Measurements from ENCODE around the gene CXCL16. TPM values are rescaled to one million over a fixed set of nuclear protein-coding genes. Genes with fewer than 3 reads are reported as not detected.

The CXCL16 gene
- total and polyA plus RNA-seq, 4 donors, result 7.5 to 18.8 (median 13.2) TPM

GRCh38 chr17:4753392-4753791, 13.7 kb upstream of the CXCL16 start:
- no peak for DNase-seq (ENCODE audit: low read depth in 4 of 6, low spot score in 6 of 6)
- Histone ChIP-seq H3K4me3 (ENCODE audit: low read depth, low read length) (no peak overlapping the region), H3K9me3 (ENCODE audit: control insufficient read depth, insufficient read depth, low read length) (no peaks in the 10 kb centered on the region), H3K4me1 (ENCODE audit: control insufficient read depth, insufficient read depth, low read length) (no peaks in the 10 kb centered on the region), H3K27ac (ENCODE audit: low read depth, low read length) (no peak overlapping the region), H3K27me3 (ENCODE audit: control insufficient read depth, insufficient read depth, low read length) (peaks cover 27% of the 10 kb centered on the region), H3K36me3 (ENCODE audit: control insufficient read depth, insufficient read depth, low read length) (no peaks in the 10 kb centered on the region)
- WGBS (ENCODE audit: insufficient coverage), result no CpG with 5 or more reads among the region's 1 CpG

- no peak overlapping the region for H3K4me3 ChIP-seq (ENCODE audit: low read depth, low read length)
- WGBS (ENCODE audit: insufficient coverage), result 87% methylated on average over 3 of the region's 5 CpGs
- H3K4me1 ChIP-seq (ENCODE audit: control insufficient read depth, insufficient read depth, low read length), result no peaks in the 10 kb centered on the region
- DNase-seq (ENCODE audit: low read depth in 4 of 6, low spot score in 6 of 6), result no peak
- H3K9me3 ChIP-seq (ENCODE audit: control insufficient read depth, insufficient read depth, low read length), result no peaks in the 10 kb centered on the region
- no peaks in the 10 kb centered on the region for H3K36me3 ChIP-seq (ENCODE audit: control insufficient read depth, insufficient read depth, low read length)
- H3K27me3 ChIP-seq (ENCODE audit: control insufficient read depth, insufficient read depth, low read length), result peaks cover 27% of the 10 kb centered on the region
- no peak overlapping the region for H3K27ac ChIP-seq (ENCODE audit: low read depth, low read length)
Observed at GRCh38 chr17:4751932-4752331, 12.2 kb upstream of the CXCL16 start.

- Histone ChIP-seq H3K36me3 (ENCODE audit: control insufficient read depth, insufficient read depth, low read length) (no peaks in the 10 kb centered on the region), H3K27ac (ENCODE audit: low read depth, low read length) (no peak overlapping the region), H3K27me3 (ENCODE audit: control insufficient read depth, insufficient read depth, low read length) (peaks cover 34% of the 10 kb centered on the region), H3K4me1 (ENCODE audit: control insufficient read depth, insufficient read depth, low read length) (peaks cover 3% of the 10 kb centered on the region), H3K4me3 (ENCODE audit: low read depth, low read length) (no peak overlapping the region), H3K9me3 (ENCODE audit: control insufficient read depth, insufficient read depth, low read length) (no peaks in the 10 kb centered on the region)
- no peak for DNase-seq (ENCODE audit: low read depth in 4 of 6, low spot score in 6 of 6)
- no CpG with 5 or more reads among the region's 3 CpGs for WGBS (ENCODE audit: insufficient coverage)
Observed at GRCh38 chr17:4750606-4751005, 10.9 kb upstream of the CXCL16 start.

GRCh38 chr17:4748686-4749085, 9.0 kb upstream of the CXCL16 start:
- H3K27ac ChIP-seq (ENCODE audit: low read depth, low read length), result no peak overlapping the region
- peaks cover 47% of the 10 kb centered on the region for H3K27me3 ChIP-seq (ENCODE audit: control insufficient read depth, insufficient read depth, low read length)
- H3K36me3 ChIP-seq (ENCODE audit: control insufficient read depth, insufficient read depth, low read length), result no peaks in the 10 kb centered on the region
- H3K4me3 ChIP-seq (ENCODE audit: low read depth, low read length), result no peak overlapping the region
- DNase-seq (ENCODE audit: low read depth in 4 of 6, low spot score in 6 of 6), result no peak
- H3K4me1 ChIP-seq (ENCODE audit: control insufficient read depth, insufficient read depth, low read length), result peaks cover 13% of the 10 kb centered on the region
- no peaks in the 10 kb centered on the region for H3K9me3 ChIP-seq (ENCODE audit: control insufficient read depth, insufficient read depth, low read length)
- WGBS (ENCODE audit: insufficient coverage), result 60% methylated on average over 2 of the region's 4 CpGs

- peaks cover 13% of the 10 kb centered on the region for H3K4me1 ChIP-seq (ENCODE audit: control insufficient read depth, insufficient read depth, low read length)
- no peaks in the 10 kb centered on the region for H3K36me3 ChIP-seq (ENCODE audit: control insufficient read depth, insufficient read depth, low read length)
- H3K27ac ChIP-seq (ENCODE audit: low read depth, low read length), result no peak overlapping the region
- no peak overlapping the region for H3K4me3 ChIP-seq (ENCODE audit: low read depth, low read length)
- no peak for DNase-seq (ENCODE audit: low read depth in 4 of 6, low spot score in 6 of 6)
- H3K9me3 ChIP-seq (ENCODE audit: control insufficient read depth, insufficient read depth, low read length), result no peaks in the 10 kb centered on the region
- WGBS (ENCODE audit: insufficient coverage), result 70% methylated on average over 2 of the region's 5 CpGs
- peaks cover 54% of the 10 kb centered on the region for H3K27me3 ChIP-seq (ENCODE audit: control insufficient read depth, insufficient read depth, low read length)
Observed at GRCh38 chr17:4747847-4748246, 8.1 kb upstream of the CXCL16 start.

- under 1% methylated on average over 31 of the region's 51 CpGs for WGBS (ENCODE audit: insufficient coverage)
- Histone ChIP-seq H3K9me3 (ENCODE audit: control insufficient read depth, insufficient read depth, low read length) (no peaks in the 10 kb centered on the region), H3K4me3 (ENCODE audit: low read depth, low read length) (no peak overlapping the region), H3K36me3 (ENCODE audit: control insufficient read depth, insufficient read depth, low read length) (no peaks in the 10 kb centered on the region), H3K27ac (ENCODE audit: low read depth, low read length) (no peak overlapping the region), H3K4me1 (ENCODE audit: control insufficient read depth, insufficient read depth, low read length) (peaks cover 13% of the 10 kb centered on the region), H3K27me3 (ENCODE audit: control insufficient read depth, insufficient read depth, low read length) (peaks cover 61% of the 10 kb centered on the region)
- DNase-seq (ENCODE audit: low read depth in 4 of 6, low spot score in 6 of 6), result no peak
Observed at GRCh38 chr17:4744999-4745969, 5.6 kb upstream of the CXCL16 start.

- no peak overlapping the region for H3K4me3 ChIP-seq (ENCODE audit: low read depth, low read length)
- DNase-seq (ENCODE audit: low read depth in 4 of 6, low spot score in 6 of 6), result no peak
- WGBS (ENCODE audit: insufficient coverage), result no CpG with 5 or more reads among the region's 9 CpGs
- no peaks in the 10 kb centered on the region for H3K9me3 ChIP-seq (ENCODE audit: control insufficient read depth, insufficient read depth, low read length)
- H3K36me3 ChIP-seq (ENCODE audit: control insufficient read depth, insufficient read depth, low read length), result no peaks in the 10 kb centered on the region
- peaks cover 22% of the 10 kb centered on the region for H3K4me1 ChIP-seq (ENCODE audit: control insufficient read depth, insufficient read depth, low read length)
- peaks cover 68% of the 10 kb centered on the region for H3K27me3 ChIP-seq (ENCODE audit: control insufficient read depth, insufficient read depth, low read length)
- no peak overlapping the region for H3K27ac ChIP-seq (ENCODE audit: low read depth, low read length)
Observed at GRCh38 chr17:4743898-4744297, 4.2 kb upstream of the CXCL16 start.

GRCh38 chr17:4743216-4743615, 3.5 kb upstream of the CXCL16 start:
- H3K27ac ChIP-seq (ENCODE audit: low read depth, low read length), result no peak overlapping the region
- H3K4me3 ChIP-seq (ENCODE audit: low read depth, low read length), result no peak overlapping the region
- no peaks in the 10 kb centered on the region for H3K36me3 ChIP-seq (ENCODE audit: control insufficient read depth, insufficient read depth, low read length)
- H3K4me1 ChIP-seq (ENCODE audit: control insufficient read depth, insufficient read depth, low read length), result peaks cover 29% of the 10 kb centered on the region
- no peak for DNase-seq (ENCODE audit: low read depth in 4 of 6, low spot score in 6 of 6)
- 79% methylated on average over 4 of the region's 8 CpGs for WGBS (ENCODE audit: insufficient coverage)
- H3K27me3 ChIP-seq (ENCODE audit: control insufficient read depth, insufficient read depth, low read length), result peaks cover 70% of the 10 kb centered on the region
- no peaks in the 10 kb centered on the region for H3K9me3 ChIP-seq (ENCODE audit: control insufficient read depth, insufficient read depth, low read length)

GRCh38 chr17:4742629-4743028, 2.9 kb upstream of the CXCL16 start:
- Histone ChIP-seq H3K9me3 (ENCODE audit: control insufficient read depth, insufficient read depth, low read length) (no peaks in the 10 kb centered on the region), H3K4me1 (ENCODE audit: control insufficient read depth, insufficient read depth, low read length) (peaks cover 32% of the 10 kb centered on the region), H3K36me3 (ENCODE audit: control insufficient read depth, insufficient read depth, low read length) (no peaks in the 10 kb centered on the region), H3K27me3 (ENCODE audit: control insufficient read depth, insufficient read depth, low read length) (peaks cover 75% of the 10 kb centered on the region), H3K4me3 (ENCODE audit: low read depth, low read length) (no peak overlapping the region), H3K27ac (ENCODE audit: low read depth, low read length) (no peak overlapping the region)
- no peak for DNase-seq (ENCODE audit: low read depth in 4 of 6, low spot score in 6 of 6)
- WGBS (ENCODE audit: insufficient coverage), result 80% methylated on average over 7 of the region's 10 CpGs

- Histone ChIP-seq H3K4me1 (ENCODE audit: control insufficient read depth, insufficient read depth, low read length) (peaks cover 32% of the 10 kb centered on the region), H3K36me3 (ENCODE audit: control insufficient read depth, insufficient read depth, low read length) (no peaks in the 10 kb centered on the region), H3K4me3 (ENCODE audit: low read depth, low read length) (no peak overlapping the region), H3K27me3 (ENCODE audit: control insufficient read depth, insufficient read depth, low read length) (peaks cover 78% of the 10 kb centered on the region), H3K9me3 (ENCODE audit: control insufficient read depth, insufficient read depth, low read length) (no peaks in the 10 kb centered on the region), H3K27ac (ENCODE audit: low read depth, low read length) (no peak overlapping the region)
- no peak for DNase-seq (ENCODE audit: low read depth in 4 of 6, low spot score in 6 of 6)
- 79% methylated on average over 8 of the region's 9 CpGs for WGBS (ENCODE audit: insufficient coverage)
Observed at GRCh38 chr17:4742133-4742532, 2.4 kb upstream of the CXCL16 start.
